ENCODE results near the gene SHISAL1.
"Not testable (repeated sequence)": the region's sequence is repeated elsewhere in the genome, so short reads cannot be mapped to it uniquely, and the experiment has no call there.

The SHISAL1 gene

GRCh38 chr22:44256556-44257485 is 55.9 kb downstream of the SHISAL1 start:
- no peak for DNase-seq

GRCh38 chr22:44256085-44256484 is 56.7 kb downstream of the SHISAL1 start:
- DNase-seq, result no peak

GRCh38 chr22:44254811-44255210 is 57.9 kb downstream of the SHISAL1 start:
- no peak for DNase-seq

GRCh38 chr22:44249376-44250147 is 63.2 kb downstream of the SHISAL1 start:
- no peak for DNase-seq

- no peak for DNase-seq
Measured at GRCh38 chr22:44248926-44249325, 63.8 kb downstream of the SHISAL1 start.

- DNase-seq, result no peak
Measured at GRCh38 chr22:44247923-44248892, 64.5 kb downstream of the SHISAL1 start.

GRCh38 chr22:44247346-44247745 is 65.4 kb downstream of the SHISAL1 start:
- DNase-seq, result no peak

GRCh38 chr22:44246615-44247326 is 66.0 kb downstream of the SHISAL1 start:
- DNase-seq, result no peak

GRCh38 chr22:44245867-44246266 is 66.9 kb downstream of the SHISAL1 start:
- no peak for DNase-seq

- DNase-seq, result no peak
Measured at GRCh38 chr22:44245438-44245837, 67.3 kb downstream of the SHISAL1 start.

GRCh38 chr22:44244265-44244822 is 68.4 kb downstream of the SHISAL1 start:
- DNase-seq, result no peak

GRCh38 chr22:44243761-44244160 is 69.0 kb downstream of the SHISAL1 start:
- DNase-seq, result no peak

GRCh38 chr22:44242946-44243724 is 69.6 kb downstream of the SHISAL1 start:
- DNase-seq, result no peak

- not testable (repeated sequence) for DNase-seq
Measured at GRCh38 chr22:44241121-44241520, 71.6 kb downstream of the SHISAL1 start.

- no peak for DNase-seq
Measured at GRCh38 chr22:44237290-44237689, 75.5 kb downstream of the SHISAL1 start.

GRCh38 chr22:44234372-44234771 is 78.4 kb downstream of the SHISAL1 start:
- DNase-seq, result not testable (repeated sequence)

- DNase-seq, result no peak
Measured at GRCh38 chr22:44231233-44231632, 81.5 kb downstream of the SHISAL1 start.

- DNase-seq, result no peak
Measured at GRCh38 chr22:44229809-44230208, 82.9 kb downstream of the SHISAL1 start.

GRCh38 chr22:44229331-44229730 is 83.4 kb downstream of the SHISAL1 start:
- no peak for DNase-seq

- no peak for DNase-seq
Measured at GRCh38 chr22:44225812-44226211, 86.9 kb downstream of the SHISAL1 start.
